Duodenal mucosa (tissue), 2 donors: ENCODE results near the gene CHMP3.
"Not testable (repeated sequence)": the region's sequence is repeated elsewhere in the genome, so short reads cannot be mapped to it uniquely, and the experiment has no call there.

Experiments used
- H3K27ac ChIP-seq: one replicate; pipeline ENCODE4 v1.7.0; 2013; ENCODE audit warnings: low read depth, low read length
- H3K27me3 ChIP-seq, 2 donors: one replicate each; pipeline ENCODE4 v1.7.0; 2013; ENCODE audit warnings: low read length in 2 of 2, control low read depth in 1 of 2; ENCODE audit not compliant: insufficient read depth in 2 of 2, control insufficient read depth in 1 of 2
- H3K36me3 ChIP-seq, 2 donors: one replicate each; pipeline ENCODE4 v1.7.0; 2013; ENCODE audit warnings: low read length in 2 of 2, control low read depth in 1 of 2; ENCODE audit not compliant: insufficient read depth in 2 of 2, control insufficient read depth in 1 of 2
- H3K4me1 ChIP-seq, 2 donors: one replicate each; pipeline ENCODE4 v1.7.0; 2013; ENCODE audit warnings: low read length in 2 of 2, control low read depth in 1 of 2; ENCODE audit not compliant: insufficient read depth in 2 of 2, control insufficient read depth in 1 of 2
- H3K4me3 ChIP-seq, 2 donors: one replicate each; pipeline ENCODE4 v1.7.0; 2013; ENCODE audit warnings: low read length in 2 of 2, low read depth in 1 of 2
- H3K9ac ChIP-seq, 2 donors: one replicate each; pipeline ENCODE4 v1.7.0; 2013; ENCODE audit warnings: low read length in 2 of 2, low read depth in 1 of 2
- H3K9me3 ChIP-seq, 2 donors: one replicate each; pipeline ENCODE4 v1.7.0; 2013; ENCODE audit warnings: low read length in 2 of 2, control low read depth in 1 of 2; ENCODE audit not compliant: control insufficient read depth in 1 of 2

CHMP3 gene

DNA sequence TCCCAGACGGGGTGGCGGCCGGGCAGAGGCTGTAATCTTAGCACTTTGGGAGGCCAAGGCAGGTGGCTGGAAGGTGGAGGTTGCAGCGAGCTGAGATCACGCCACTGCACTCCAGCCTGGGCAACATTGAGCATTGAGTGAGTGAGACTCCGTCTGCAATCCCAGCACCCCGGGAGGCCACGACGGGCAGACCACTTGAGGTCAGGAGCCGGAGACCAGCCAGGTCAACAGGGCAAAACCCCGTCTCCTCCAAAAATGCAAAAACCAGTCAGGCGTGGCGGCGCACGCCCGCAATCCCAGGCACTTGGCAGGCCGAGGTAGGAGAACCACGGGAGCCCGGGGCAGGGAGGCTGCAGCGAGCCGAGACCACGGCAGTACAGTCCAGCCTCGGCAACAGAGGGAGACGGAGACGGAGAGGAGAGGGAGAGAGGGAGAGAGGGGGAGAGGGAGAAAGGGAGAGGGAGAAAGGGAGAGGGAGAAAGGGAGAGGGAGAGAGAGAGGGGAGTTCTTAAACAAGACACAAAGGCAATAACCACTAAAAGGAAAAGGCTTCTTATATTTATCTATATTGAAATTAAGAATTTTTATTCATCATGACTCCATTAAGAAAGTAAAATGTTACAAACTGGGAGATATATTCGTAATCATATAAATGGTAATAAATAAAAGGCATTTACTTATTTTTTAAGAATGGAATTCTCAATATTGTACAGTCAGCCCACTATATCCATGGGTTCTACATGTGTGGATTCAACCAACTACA, 13.1 kb downstream of the CHMP3 start:
- not testable (repeated sequence) for H3K9ac ChIP-seq, H3K36me3 ChIP-seq, H3K9me3 ChIP-seq, H3K4me3 ChIP-seq, H3K27ac ChIP-seq, H3K27me3 ChIP-seq, H3K4me1 ChIP-seq

DNA sequence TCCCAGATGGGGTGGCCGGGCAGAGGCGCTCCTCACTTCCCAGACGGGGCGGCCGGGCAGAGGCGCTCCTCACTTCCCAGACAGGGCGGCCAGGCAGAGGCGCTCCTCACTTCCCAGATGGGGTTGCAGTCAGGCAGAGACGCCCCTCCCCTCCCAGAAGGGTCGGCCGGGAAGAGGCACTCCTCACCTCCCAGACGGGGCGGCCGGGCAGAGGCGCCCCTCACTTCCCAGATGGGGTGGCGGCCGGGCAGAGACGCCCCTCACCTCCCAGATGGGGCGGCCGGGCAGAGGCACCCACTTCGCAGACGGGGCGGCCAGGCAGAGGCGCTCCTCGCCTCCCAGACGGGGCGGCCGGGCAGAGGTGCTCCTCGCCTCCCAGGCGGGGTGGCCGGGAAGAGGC, 13.8 kb downstream of the CHMP3 start:
- H3K9ac ChIP-seq, H3K4me3 ChIP-seq, H3K9me3 ChIP-seq, H3K36me3 ChIP-seq, H3K27ac ChIP-seq, H3K27me3 ChIP-seq, H3K4me1 ChIP-seq: not testable (repeated sequence)

DNA sequence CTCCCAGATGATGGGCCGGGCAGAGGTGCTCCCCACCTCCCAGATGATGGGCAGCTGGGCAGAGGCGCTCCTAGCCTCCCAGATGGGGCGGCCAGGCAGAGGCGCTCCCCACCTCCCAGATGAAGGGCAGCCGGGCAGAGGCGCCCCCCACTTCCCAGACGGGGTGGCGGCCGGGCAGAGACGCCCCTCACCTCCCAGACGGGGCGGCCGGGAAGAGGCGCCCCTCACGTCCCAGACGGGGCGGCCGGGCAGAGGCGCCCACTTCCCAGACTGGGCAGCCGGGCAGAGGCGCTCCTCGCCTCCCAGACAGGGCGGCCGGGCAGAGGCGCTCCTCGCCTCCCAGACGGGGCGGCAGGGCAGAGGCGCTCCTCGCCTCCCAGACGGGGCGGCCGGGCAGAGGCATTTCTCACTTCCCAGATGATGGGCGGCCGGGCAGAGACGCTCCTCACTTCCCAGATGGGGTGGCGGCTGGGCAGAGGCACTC, 14.3 kb downstream of the CHMP3 start:
- not testable (repeated sequence) for H3K9me3 ChIP-seq, H3K36me3 ChIP-seq, H3K9ac ChIP-seq, H3K27ac ChIP-seq, H3K27me3 ChIP-seq, H3K4me1 ChIP-seq, H3K4me3 ChIP-seq

- H3K9me3 ChIP-seq, H3K9ac ChIP-seq: not testable (repeated sequence)
Observed at GRCh38 chr2:86548165-86548912, 14.9 kb downstream of the CHMP3 start.

GRCh38 chr2:86545296-86545924, 17.8 kb downstream of the CHMP3 start:
- not testable (repeated sequence) for H3K27ac ChIP-seq

More at GRCh38 chr2:86548165-86548912, 14.9 kb downstream of the CHMP3 start:
- not testable (repeated sequence) for H3K4me3 ChIP-seq, H3K36me3 ChIP-seq, H3K27me3 ChIP-seq, H3K27ac ChIP-seq, H3K4me1 ChIP-seq

DNA sequence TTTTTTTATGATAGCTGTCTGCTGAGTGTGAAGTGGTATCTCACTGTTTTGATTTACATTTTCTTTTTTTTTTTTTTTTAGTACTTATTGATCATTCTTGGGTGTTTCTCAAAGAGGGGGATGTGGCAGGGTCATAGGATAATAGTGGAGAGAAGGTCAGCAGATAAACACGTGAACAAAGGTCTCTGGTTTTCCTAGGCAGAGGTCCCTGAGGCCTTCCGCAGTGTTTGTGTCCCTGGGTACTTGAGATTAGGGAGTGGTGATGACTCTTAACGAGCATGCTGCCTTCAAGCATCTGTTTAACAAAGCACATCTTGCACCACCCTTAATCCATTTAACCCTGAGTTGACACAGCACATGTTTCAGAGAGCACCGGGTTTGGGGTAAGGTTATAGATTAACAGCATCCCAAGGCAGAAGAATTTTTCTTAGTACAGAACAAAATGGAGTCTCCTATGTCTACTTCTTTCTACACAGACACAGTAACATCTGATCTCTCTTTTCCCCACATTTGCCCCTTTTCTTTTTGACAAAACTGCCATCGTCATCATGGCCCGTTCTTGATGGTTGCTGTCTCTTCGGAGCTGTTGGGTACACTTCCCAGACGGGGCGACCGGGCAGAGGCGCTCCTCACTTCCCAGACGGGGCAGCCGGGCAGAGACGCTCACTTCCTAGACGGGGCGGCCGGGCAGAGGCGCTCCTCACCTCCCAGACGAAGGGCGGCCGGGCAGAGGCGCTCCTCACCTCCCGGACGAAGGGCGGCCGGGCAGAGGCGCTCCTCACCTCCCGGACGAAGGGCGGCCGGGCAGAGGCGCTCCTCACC, 18.8 kb downstream of the CHMP3 start:
- H3K4me1 ChIP-seq, H3K27me3 ChIP-seq, H3K27ac ChIP-seq, H3K9ac ChIP-seq, H3K36me3 ChIP-seq, H3K4me3 ChIP-seq, H3K9me3 ChIP-seq: not testable (repeated sequence)

More at GRCh38 chr2:86545296-86545924, 17.8 kb downstream of the CHMP3 start:
- H3K4me1 ChIP-seq, H3K9me3 ChIP-seq, H3K4me3 ChIP-seq, H3K9ac ChIP-seq, H3K36me3 ChIP-seq, H3K27me3 ChIP-seq: not testable (repeated sequence)

DNA sequence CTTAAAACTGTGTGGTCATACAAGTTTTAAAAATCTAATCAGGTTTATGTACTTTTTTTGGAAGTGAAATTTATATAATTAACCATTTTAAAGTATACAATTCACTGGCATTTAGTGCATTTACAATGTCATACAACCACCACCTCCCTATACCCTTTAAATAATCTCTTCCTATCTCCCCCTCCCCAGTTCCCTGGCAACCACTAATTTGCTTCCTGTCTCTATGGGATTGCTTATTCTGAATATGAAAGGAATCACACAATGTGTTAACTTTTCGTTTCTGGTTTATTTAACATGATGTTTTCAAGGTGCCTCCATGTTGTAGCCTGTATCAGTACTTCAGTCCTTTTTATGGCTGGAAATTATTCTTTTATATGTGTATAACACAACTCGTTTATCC, 19.4 kb downstream of the CHMP3 start:
- no peaks in the 10 kb centered on the region for H3K27me3 ChIP-seq
- peaks cover 0 to 3% of the 10 kb centered on the region in 2 donors for H3K36me3 ChIP-seq
- H3K27ac ChIP-seq: no peak overlapping the region
- peaks cover 4 to 5% of the 10 kb centered on the region in 2 donors for H3K9me3 ChIP-seq
- no peak overlapping the region for H3K4me3 ChIP-seq
- no peak overlapping the region for H3K9ac ChIP-seq
- H3K4me1 ChIP-seq: peaks cover 6 to 9% of the 10 kb centered on the region in 2 donors

DNA sequence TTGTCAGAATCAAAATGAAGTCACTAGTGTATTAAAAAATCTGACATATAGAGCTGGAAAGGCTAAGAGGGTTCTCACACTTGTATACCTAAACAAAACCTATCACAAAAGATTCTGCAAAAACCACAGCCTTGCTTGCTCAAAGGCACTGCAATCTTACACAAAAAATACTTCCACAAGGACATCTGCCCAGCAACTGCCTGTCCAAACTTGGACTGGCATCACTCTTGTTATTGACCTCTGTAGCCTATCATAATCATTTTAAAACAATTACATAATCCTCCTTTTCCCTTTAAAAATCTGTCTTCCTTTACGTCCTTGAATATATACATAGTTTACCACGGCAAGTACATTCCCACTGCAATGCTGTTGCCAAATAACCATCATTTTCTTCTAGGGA, 19.9 kb downstream of the CHMP3 start:
- H3K9ac ChIP-seq: no peak overlapping the region
- H3K36me3 ChIP-seq: peaks cover 0 to 3% of the 10 kb centered on the region in 2 donors
- H3K9me3 ChIP-seq: peaks cover 4 to 5% of the 10 kb centered on the region in 2 donors
- no peaks in the 10 kb centered on the region for H3K27me3 ChIP-seq
- no peak overlapping the region for H3K27ac ChIP-seq
- no peak overlapping the region for H3K4me3 ChIP-seq
- H3K4me1 ChIP-seq: peaks cover 6 to 9% of the 10 kb centered on the region in 2 donors

DNA sequence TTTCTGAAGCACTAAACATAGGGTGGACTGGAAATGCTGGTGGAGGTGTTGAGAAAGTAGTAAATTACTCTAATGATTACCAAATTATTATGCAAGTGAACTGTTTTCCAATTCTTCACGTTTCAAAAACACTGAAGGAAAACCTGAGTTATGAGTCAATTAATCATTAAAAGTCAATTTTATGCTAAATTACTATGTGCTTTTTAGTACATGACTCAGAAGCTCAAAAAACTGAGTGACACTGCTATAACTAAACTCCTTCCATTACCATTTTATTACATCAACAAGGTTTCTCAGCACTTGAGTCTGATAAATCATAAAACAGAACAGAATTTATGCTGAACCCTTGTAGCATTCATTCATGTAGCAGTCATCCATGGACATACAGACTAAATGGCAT, 20.4 kb downstream of the CHMP3 start:
- H3K36me3 ChIP-seq: peaks cover 0 to 3% of the 10 kb centered on the region in 2 donors
- no peak overlapping the region for H3K27ac ChIP-seq
- no peak overlapping the region for H3K9ac ChIP-seq
- H3K4me1 ChIP-seq: peaks cover 6 to 9% of the 10 kb centered on the region in 2 donors
- H3K4me3 ChIP-seq: no peak overlapping the region
- H3K9me3 ChIP-seq: peaks cover 4 to 5% of the 10 kb centered on the region in 2 donors
- H3K27me3 ChIP-seq: no peaks in the 10 kb centered on the region
